Measurements from ENCODE around the gene HLA-DRA.

Gene HLA-DRA

DNA sequence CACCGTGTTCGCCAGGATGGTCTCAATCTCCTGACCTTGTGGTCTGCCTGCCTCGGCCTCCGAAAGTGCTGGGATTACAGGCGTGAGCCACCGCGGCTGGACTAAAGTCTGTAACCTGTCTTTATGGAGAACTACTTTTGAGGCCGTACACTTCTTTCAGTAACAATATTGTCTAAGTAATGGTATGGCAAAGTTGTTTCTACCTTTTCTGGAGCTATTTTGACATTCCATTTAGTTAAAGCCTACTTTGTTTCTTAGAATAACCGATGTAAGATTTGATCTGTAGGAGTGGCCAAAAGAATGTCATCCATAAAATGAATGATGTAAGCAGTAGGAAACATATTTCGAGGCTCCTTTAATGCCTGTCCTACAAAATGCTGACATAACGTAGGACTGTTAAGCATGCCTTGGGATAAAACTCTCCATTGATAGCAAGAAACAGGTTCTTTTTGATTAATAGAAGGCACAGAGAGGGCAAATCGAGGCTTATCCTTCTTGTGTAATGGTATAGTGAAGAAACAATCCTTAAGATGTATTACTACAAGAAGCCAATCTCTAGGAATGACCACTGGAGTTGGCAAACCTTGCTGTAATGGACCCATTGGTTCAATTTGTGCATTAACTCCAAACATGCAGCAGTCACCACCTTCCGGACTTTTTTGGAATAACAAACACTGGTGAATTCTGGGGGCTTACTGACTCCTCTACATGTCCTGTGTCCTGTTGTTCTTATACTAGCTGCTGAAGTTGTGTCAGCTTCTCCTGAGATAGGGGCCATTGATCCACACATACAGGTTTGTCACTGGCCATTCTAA lies 35.9 kb downstream of the HLA-DRA start:
- H3K4me1 ChIP-seq (ENCODE audit: control insufficient read depth, insufficient read depth, low read length, unreplicated experiment) = no peaks in the 10 kb centered on the region

DNA sequence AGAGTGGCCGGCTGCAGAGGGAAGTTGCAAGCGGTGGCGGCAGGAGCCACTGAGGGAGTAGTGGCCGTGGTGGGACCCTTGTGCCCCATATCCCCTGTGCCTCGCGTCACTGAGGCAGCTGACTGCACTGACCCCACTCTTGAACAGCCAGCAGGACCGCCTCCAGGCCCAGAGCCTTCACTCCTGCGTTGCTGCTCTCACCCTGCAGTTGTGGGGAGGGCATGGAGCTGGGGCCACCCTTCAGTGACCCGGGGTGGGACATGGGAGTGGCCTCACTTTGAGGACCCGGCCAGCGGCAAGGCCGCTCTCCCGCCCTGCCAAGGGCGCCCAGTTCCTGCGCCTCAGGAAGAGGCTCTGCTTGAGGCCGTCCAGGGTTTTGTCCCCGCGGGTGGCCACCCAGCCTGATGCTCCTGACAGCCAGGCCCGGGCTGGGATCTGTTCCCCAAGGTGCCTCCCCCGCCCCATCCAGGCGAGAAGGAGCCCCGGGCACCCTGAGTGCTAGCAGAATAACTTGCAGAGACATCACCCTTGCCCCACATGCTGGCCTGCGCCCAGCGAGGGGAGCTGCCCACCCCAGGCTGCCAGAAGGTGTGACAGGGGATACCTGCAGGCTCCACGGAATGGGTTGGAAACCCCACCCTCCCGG lies 44.4 kb downstream of the HLA-DRA start:
- Histone ChIP-seq H3K27ac (ENCODE audit: low read depth, low read length) (no peak overlapping the region), H3K36me3 (ENCODE audit: insufficient read depth, low read length) (no peaks in the 10 kb centered on the region), H3K4me3 (ENCODE audit: low read depth, low read length) (no peak overlapping the region), H3K4me1 (ENCODE audit: control insufficient read depth, insufficient read depth, low read length, unreplicated experiment) (no peaks in the 10 kb centered on the region), H3K27me3 (ENCODE audit: insufficient read depth, low read length) (peaks cover 24% of the 10 kb centered on the region), H3K79me2 (ENCODE audit: control insufficient read depth, insufficient read depth, low read length, unreplicated experiment) (no peaks in the 10 kb centered on the region), H2AFZ (ENCODE audit: low read length, unreplicated experiment) (no peak overlapping the region)

More for the DNA sequence above, 35.9 kb downstream of the HLA-DRA start:
- Histone ChIP-seq H3K4me3 (ENCODE audit: low read depth, low read length) (no peak overlapping the region), H3K27me3 (ENCODE audit: insufficient read depth, low read length) (peaks cover 23% of the 10 kb centered on the region), H3K27ac (ENCODE audit: low read depth, low read length) (no peak overlapping the region), H3K79me2 (ENCODE audit: control insufficient read depth, insufficient read depth, low read length, unreplicated experiment) (no peaks in the 10 kb centered on the region), H2AFZ (ENCODE audit: low read length, unreplicated experiment) (no peak overlapping the region), H3K36me3 (ENCODE audit: insufficient read depth, low read length) (no peaks in the 10 kb centered on the region)

DNA sequence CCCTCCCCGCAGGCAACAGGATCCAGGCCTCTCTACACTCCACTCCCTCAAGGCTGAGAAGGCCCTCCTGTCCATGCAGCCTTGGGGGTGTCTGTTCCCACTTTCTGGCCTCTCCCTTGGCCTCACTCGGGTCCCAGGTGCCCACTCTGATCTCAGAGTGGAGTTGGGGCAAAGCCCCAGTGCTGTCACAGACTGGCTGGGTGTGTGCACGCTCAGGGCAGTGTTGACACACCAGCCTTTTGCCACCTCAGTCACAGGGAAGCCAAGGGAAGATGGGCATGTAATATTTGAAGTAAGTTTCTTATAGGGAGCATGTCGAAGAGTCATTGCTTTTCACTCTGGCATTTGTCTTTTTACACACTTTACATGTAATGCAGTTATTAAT lies 44.9 kb downstream of the HLA-DRA start:
- no peak overlapping the region for H3K27ac ChIP-seq (ENCODE audit: low read depth, low read length)
- no peak overlapping the region for H2AFZ ChIP-seq (ENCODE audit: low read length, unreplicated experiment)
- no peaks in the 10 kb centered on the region for H3K79me2 ChIP-seq (ENCODE audit: control insufficient read depth, insufficient read depth, low read length, unreplicated experiment)
- no peaks in the 10 kb centered on the region for H3K4me1 ChIP-seq (ENCODE audit: control insufficient read depth, insufficient read depth, low read length, unreplicated experiment)
- peaks cover 24% of the 10 kb centered on the region for H3K27me3 ChIP-seq (ENCODE audit: insufficient read depth, low read length)
- no peaks in the 10 kb centered on the region for H3K36me3 ChIP-seq (ENCODE audit: insufficient read depth, low read length)
- H3K4me3 ChIP-seq (ENCODE audit: low read depth, low read length) = no peak overlapping the region

DNA sequence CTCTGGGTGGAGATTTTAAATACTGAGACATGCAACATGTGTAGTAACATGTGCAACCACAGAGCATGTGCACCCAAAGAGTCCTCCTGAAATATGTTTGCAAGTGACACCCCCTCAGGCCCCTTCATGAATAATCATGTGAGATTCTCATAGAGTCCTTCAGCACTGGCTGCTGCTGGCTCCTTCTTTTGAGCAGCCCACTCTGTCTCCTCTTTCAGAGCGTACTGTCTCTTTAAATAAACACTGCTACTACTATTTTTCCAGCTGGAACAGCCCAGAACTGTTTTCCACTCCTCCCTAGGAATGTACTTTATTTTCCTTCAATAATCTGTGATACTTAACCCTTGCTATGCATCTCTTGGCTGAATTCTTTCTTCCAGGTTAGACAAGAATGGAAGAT lies 48.4 kb downstream of the HLA-DRA start:
- Histone ChIP-seq H3K4me1 (ENCODE audit: control insufficient read depth, insufficient read depth, low read length, unreplicated experiment) (no peaks in the 10 kb centered on the region), H3K79me2 (ENCODE audit: control insufficient read depth, insufficient read depth, low read length, unreplicated experiment) (no peaks in the 10 kb centered on the region), H3K4me3 (ENCODE audit: low read depth, low read length) (no peak overlapping the region), H3K27me3 (ENCODE audit: insufficient read depth, low read length) (peaks cover 16% of the 10 kb centered on the region), H3K27ac (ENCODE audit: low read depth, low read length) (no peak overlapping the region), H2AFZ (ENCODE audit: low read length, unreplicated experiment) (no peak overlapping the region), H3K36me3 (ENCODE audit: insufficient read depth, low read length) (no peaks in the 10 kb centered on the region)

DNA sequence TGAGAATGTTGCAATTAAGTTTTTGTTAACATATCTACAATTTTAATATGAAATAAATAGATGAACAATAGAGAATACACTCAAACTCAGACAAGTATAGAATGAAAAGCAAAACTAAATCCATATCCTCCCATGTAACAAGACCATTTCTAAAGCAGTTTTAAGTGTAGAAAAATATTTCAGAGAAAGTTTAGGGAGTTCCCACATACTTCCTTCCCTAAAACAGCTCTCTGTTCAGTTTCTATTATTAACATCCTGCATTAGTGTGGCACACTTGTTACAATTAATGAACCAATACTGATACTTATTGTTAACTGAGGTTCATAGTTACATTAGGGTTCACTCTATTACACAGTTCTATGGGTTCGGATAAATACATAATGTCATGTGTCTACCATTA lies 52.0 kb downstream of the HLA-DRA start:
- H2AFZ ChIP-seq (ENCODE audit: low read length, unreplicated experiment) = no peak overlapping the region

DNA sequence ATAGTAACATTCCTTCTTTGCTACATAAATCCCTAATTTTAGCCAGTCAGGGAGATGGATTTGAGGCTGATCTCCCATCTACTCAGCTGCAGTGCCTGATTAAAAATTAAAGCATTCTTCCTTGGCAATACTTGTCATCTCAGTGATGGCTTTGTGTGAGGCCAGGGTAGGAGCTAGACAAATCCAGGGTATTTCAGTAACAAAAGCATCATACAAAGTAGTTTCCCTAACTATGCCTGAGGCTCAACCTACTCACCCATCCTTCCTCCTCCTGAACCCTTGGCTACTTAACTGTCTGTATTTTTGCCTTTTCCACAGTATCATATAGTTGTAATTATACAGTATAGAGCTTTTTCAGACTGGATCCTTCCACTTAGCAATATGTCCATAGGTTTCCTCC lies 52.7 kb downstream of the HLA-DRA start:
- H3K27me3 ChIP-seq (ENCODE audit: insufficient read depth, low read length) = no peaks in the 10 kb centered on the region

More for the DNA sequence above, 52.0 kb downstream of the HLA-DRA start:
- no peak overlapping the region for H3K27ac ChIP-seq (ENCODE audit: low read depth, low read length)
- no peak overlapping the region for H3K4me3 ChIP-seq (ENCODE audit: low read depth, low read length)
- no peaks in the 10 kb centered on the region for H3K27me3 ChIP-seq (ENCODE audit: insufficient read depth, low read length)
- H3K79me2 ChIP-seq (ENCODE audit: control insufficient read depth, insufficient read depth, low read length, unreplicated experiment) = no peaks in the 10 kb centered on the region
- H3K4me1 ChIP-seq (ENCODE audit: control insufficient read depth, insufficient read depth, low read length, unreplicated experiment) = no peaks in the 10 kb centered on the region
- no peaks in the 10 kb centered on the region for H3K36me3 ChIP-seq (ENCODE audit: insufficient read depth, low read length)

More for the DNA sequence above, 52.7 kb downstream of the HLA-DRA start:
- no peak overlapping the region for H3K27ac ChIP-seq (ENCODE audit: low read depth, low read length)
- H3K79me2 ChIP-seq (ENCODE audit: control insufficient read depth, insufficient read depth, low read length, unreplicated experiment) = no peaks in the 10 kb centered on the region
- no peak overlapping the region for H2AFZ ChIP-seq (ENCODE audit: low read length, unreplicated experiment)
- no peaks in the 10 kb centered on the region for H3K36me3 ChIP-seq (ENCODE audit: insufficient read depth, low read length)
- no peaks in the 10 kb centered on the region for H3K4me1 ChIP-seq (ENCODE audit: control insufficient read depth, insufficient read depth, low read length, unreplicated experiment)
- no peak overlapping the region for H3K4me3 ChIP-seq (ENCODE audit: low read depth, low read length)

Data from ACC112 (cell line).